ENCODE measurements around the gene APLNR. TPM values are rescaled to one million over a fixed set of nuclear protein-coding genes. Genes with fewer than 3 reads are reported as not detected.

APLNR gene
- polyA plus RNA-seq, 1 donor: 88.7 TPM

- no peak for DNase-seq
Measured at GRCh38 chr11:57255618-57256017, 18.6 kb upstream of the APLNR start.

- no peak for DNase-seq
Measured at GRCh38 chr11:57254631-57255030, 17.6 kb upstream of the APLNR start.

- no peak for DNase-seq
Measured at GRCh38 chr11:57251491-57252104, 14.5 kb upstream of the APLNR start.

GRCh38 chr11:57251037-57251436 lies 14.0 kb upstream of the APLNR start:
- DNase-seq: no peak

GRCh38 chr11:57249384-57250319 lies 12.6 kb upstream of the APLNR start:
- DNase-seq: peak; percentile 48

GRCh38 chr11:57248780-57249383 lies 11.8 kb upstream of the APLNR start:
- DNase-seq: peak; percentile 53

- no peak for DNase-seq
Measured at GRCh38 chr11:57244911-57245310, 7.9 kb upstream of the APLNR start.

- no peak for DNase-seq
Measured at GRCh38 chr11:57241353-57241972, 4.4 kb upstream of the APLNR start.

- no peak for DNase-seq
Measured at GRCh38 chr11:57240757-57241156, 3.7 kb upstream of the APLNR start.

- DNase-seq: no peak
Measured at GRCh38 chr11:57240007-57240406, 3.0 kb upstream of the APLNR start.

- no peak for DNase-seq
Measured at GRCh38 chr11:57239348-57239747, 2.3 kb upstream of the APLNR start.

- no peak for DNase-seq
Measured at GRCh38 chr11:57235761-57236703, 1.0 kb downstream of the APLNR start.

GRCh38 chr11:57233702-57234101 lies 3.3 kb downstream of the APLNR start:
- no peak for DNase-seq

- DNase-seq: no peak
Measured at GRCh38 chr11:57231539-57232253, 5.4 kb downstream of the APLNR start.

GRCh38 chr11:57230791-57231538 lies 6.1 kb downstream of the APLNR start:
- DNase-seq: no peak

- DNase-seq: no peak
Measured at GRCh38 chr11:57230316-57230715, 6.7 kb downstream of the APLNR start.

- DNase-seq: no peak
Measured at GRCh38 chr11:57228600-57228999, 8.4 kb downstream of the APLNR start.

- DNase-seq: no peak
Measured at GRCh38 chr11:57224537-57224936, 12.5 kb downstream of the APLNR start.

GRCh38 chr11:57224128-57224527 lies 12.9 kb downstream of the APLNR start:
- DNase-seq: no peak

- DNase-seq: no peak
Measured at GRCh38 chr11:57223601-57224000, 13.4 kb downstream of the APLNR start.
